GM12878 (cell line): ENCODE measurements around the gene EHD4.

Experiments used
- CBFB ChIP-seq: IDR thresholded peaks from 2 replicates; pipeline ENCODE4 v1.6.1; 2016; ENCODE audit warnings: antibody characterized with exemption, low read depth
- EP300 ChIP-seq, 2 experiments: fragments of 150-350 bp in 1 of 2; IDR thresholded peaks; 2 replicates each; pipeline ENCODE4 v1.6.1; 2011 to 2012; ENCODE audit warnings: low read depth in 2 of 2, low read length in 2 of 2, borderline replicate concordance in 1 of 2, improper control_type of control experiment in 1 of 2, inconsistent platforms in 1 of 2; ENCODE audit not compliant: control insufficient read depth in 1 of 2
- EZH2 ChIP-seq: IDR thresholded peaks from 2 replicates; pipeline ENCODE4 v1.6.1; 2012; ENCODE audit warnings: low read depth, mild to moderate bottlenecking, control low read depth, inconsistent platforms, low read length, borderline replicate concordance; ENCODE audit not compliant: control insufficient read depth
- TAF1 ChIP-seq: IDR thresholded peaks from 2 replicates; pipeline ENCODE4 v1.6.1; 2011; ENCODE audit warnings: mild to moderate bottlenecking, low read depth, low read length, borderline replicate concordance
- TF ChIP-seq, protein P1 (sequence below), 3 experiments: IDR thresholded peaks in 2 of 3; conservative IDR thresholded peaks in 1 of 3; 2 replicates each; pipeline ENCODE4 v1.5.1; 2011; ENCODE audit warnings: low read depth in 3 of 3, low read length in 3 of 3, mild to moderate bottlenecking in 3 of 3, control low read depth in 2 of 3, moderate library complexity in 2 of 3, inconsistent platforms in 1 of 3, mixed read lengths in 1 of 3; ENCODE audit not compliant: control insufficient read depth in 2 of 3, insufficient read depth in 1 of 3; ENCODE audit errors: extremely low read depth in 1 of 3
- TF ChIP-seq, protein P2 (sequence below): IDR thresholded peaks from 2 replicates; pipeline ENCODE4 v1.6.1; 2012; ENCODE audit warnings: mild to moderate bottlenecking, low read depth, low read length

DNA sequence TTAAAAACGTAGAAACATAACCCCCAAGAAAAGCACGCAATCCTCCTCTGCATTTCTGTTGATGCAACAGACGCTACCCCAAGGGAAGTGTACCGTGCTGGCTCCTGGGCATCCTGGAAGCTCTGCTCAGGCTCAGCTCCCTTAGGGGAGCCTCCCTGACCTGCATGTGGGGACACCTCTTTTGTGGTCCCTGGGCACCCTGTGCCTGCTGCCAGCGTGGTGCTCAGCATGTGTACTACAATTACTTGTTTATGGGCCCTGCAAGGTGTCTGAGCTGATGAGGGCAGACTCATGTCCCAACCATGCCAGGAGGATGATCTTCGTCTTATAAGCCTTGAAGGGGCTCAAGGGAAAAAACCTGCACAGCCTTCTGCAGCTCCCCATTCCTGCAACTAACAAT, 18.3 kb downstream of the EHD4 start:
- TF ChIP-seq, protein P1, sequence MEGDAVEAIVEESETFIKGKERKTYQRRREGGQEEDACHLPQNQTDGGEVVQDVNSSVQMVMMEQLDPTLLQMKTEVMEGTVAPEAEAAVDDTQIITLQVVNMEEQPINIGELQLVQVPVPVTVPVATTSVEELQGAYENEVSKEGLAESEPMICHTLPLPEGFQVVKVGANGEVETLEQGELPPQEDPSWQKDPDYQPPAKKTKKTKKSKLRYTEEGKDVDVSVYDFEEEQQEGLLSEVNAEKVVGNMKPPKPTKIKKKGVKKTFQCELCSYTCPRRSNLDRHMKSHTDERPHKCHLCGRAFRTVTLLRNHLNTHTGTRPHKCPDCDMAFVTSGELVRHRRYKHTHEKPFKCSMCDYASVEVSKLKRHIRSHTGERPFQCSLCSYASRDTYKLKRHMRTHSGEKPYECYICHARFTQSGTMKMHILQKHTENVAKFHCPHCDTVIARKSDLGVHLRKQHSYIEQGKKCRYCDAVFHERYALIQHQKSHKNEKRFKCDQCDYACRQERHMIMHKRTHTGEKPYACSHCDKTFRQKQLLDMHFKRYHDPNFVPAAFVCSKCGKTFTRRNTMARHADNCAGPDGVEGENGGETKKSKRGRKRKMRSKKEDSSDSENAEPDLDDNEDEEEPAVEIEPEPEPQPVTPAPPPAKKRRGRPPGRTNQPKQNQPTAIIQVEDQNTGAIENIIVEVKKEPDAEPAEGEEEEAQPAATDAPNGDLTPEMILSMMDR (IDR thresholded peaks at IDR 0.05 in 2 of 3, conservative IDR thresholded peaks at IDR 0.05 in 1 of 3; ENCODE audit: control insufficient read depth in 2 of 3, extremely low read depth in 1 of 3, insufficient read depth in 1 of 3, low read depth in 3 of 3, low read length in 3 of 3): no peak
- no peak for TF ChIP-seq EZH2
- no peak for TF ChIP-seq CBFB
- no peak for TF ChIP-seq TAF1
- no peak for TF ChIP-seq EP300 (IDR thresholded peaks at IDR 0.05; ENCODE audit: borderline replicate concordance in 1 of 2, control insufficient read depth in 1 of 2, low read depth in 2 of 2, low read length in 2 of 2)
- TF ChIP-seq, protein P2, sequence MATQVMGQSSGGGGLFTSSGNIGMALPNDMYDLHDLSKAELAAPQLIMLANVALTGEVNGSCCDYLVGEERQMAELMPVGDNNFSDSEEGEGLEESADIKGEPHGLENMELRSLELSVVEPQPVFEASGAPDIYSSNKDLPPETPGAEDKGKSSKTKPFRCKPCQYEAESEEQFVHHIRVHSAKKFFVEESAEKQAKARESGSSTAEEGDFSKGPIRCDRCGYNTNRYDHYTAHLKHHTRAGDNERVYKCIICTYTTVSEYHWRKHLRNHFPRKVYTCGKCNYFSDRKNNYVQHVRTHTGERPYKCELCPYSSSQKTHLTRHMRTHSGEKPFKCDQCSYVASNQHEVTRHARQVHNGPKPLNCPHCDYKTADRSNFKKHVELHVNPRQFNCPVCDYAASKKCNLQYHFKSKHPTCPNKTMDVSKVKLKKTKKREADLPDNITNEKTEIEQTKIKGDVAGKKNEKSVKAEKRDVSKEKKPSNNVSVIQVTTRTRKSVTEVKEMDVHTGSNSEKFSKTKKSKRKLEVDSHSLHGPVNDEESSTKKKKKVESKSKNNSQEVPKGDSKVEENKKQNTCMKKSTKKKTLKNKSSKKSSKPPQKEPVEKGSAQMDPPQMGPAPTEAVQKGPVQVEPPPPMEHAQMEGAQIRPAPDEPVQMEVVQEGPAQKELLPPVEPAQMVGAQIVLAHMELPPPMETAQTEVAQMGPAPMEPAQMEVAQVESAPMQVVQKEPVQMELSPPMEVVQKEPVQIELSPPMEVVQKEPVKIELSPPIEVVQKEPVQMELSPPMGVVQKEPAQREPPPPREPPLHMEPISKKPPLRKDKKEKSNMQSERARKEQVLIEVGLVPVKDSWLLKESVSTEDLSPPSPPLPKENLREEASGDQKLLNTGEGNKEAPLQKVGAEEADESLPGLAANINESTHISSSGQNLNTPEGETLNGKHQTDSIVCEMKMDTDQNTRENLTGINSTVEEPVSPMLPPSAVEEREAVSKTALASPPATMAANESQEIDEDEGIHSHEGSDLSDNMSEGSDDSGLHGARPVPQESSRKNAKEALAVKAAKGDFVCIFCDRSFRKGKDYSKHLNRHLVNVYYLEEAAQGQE: no peak
